Skin epidermis (tissue), 12 donors: ENCODE results near the gene ARID5A.
"Not testable (repeated sequence)": the region's sequence is repeated elsewhere in the genome, so short reads cannot be mapped to it uniquely, and the experiment has no call there.

Experiments
- H3K27ac ChIP-seq, 21 experiments: fragments of 200-600 bp; sonication (generic) in 11 of 21; one replicate each; pipeline ENCODE4 v1.5.0; 2020; ENCODE audit warnings: mild to moderate bottlenecking in 3 of 21, inconsistent platforms in 2 of 21, moderate library complexity in 2 of 21
- H3K4me3 ChIP-seq, 7 experiments: fragments of 200-600 bp; sonication (generic) in 2 of 7; one replicate each; pipeline ENCODE4 v1.5.0; 2020; ENCODE audit warnings: inconsistent platforms in 2 of 7, mild to moderate bottlenecking in 2 of 7, moderate library complexity in 1 of 7

The ARID5A gene, protein sequence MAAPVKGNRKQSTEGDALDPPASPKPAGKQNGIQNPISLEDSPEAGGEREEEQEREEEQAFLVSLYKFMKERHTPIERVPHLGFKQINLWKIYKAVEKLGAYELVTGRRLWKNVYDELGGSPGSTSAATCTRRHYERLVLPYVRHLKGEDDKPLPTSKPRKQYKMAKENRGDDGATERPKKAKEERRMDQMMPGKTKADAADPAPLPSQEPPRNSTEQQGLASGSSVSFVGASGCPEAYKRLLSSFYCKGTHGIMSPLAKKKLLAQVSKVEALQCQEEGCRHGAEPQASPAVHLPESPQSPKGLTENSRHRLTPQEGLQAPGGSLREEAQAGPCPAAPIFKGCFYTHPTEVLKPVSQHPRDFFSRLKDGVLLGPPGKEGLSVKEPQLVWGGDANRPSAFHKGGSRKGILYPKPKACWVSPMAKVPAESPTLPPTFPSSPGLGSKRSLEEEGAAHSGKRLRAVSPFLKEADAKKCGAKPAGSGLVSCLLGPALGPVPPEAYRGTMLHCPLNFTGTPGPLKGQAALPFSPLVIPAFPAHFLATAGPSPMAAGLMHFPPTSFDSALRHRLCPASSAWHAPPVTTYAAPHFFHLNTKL

DNA sequence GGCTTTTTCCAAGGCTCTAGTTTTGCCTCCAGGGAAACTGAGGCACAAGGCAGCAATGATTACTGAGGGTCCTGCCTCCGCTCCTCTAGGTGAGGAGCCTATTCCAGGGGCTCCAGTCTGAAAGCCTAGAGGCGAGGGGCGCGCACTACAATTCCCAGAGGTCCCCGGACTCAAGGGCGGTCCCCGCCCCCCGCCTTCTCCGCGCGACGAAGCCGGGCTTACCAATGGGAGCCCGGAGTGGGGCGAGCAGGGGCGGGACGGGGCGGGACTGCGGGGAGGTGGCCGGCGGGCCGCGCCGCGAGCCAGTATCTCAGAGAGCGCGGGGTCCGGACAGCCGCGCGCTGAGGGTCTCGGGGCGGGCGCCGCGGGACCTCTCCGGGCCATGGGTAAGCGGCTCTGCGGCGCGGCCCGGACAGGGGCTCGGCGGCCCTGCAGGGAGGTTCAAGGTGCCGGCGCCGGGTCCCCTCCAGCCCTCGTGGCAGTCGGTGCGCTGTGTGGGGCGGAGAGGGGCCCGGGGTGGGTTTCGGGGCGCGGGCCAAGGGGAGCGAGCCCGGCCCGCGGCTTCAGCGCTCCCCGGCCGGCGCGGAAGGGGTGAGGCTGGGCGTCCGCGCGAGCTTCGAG, at the start of gene ARID5A:
Gene ARID5A, plus strand, starts transcription at position 308 of the 621 bp plus-strand sequence. Its CDS starts 75 bp downstream, at position 383.
- Histone ChIP-seq H3K27ac (peak within 1 kb of the TSS; percentile 89 to 99 (median 96)), H3K4me3 (peak within 1 kb of the TSS; percentile 56 to 92 (median 81))

DNA sequence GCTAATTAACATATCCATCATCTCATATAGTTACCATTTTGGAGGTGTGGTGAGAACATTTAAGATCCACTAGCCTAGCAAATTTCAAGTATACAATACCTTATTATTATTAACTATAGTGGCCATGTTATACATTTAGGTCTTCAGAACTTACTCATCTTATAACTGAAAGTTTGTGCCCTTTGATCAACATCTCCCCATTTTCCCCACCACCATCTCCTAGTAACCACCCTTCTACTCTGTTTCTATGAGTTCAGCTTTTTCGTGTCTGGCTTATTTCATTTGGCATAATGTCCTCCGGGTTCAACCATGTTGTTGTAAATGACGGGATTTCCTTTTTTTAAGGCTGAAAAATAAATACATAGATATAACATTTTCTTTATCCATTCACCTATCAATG, 47.3 kb upstream of the ARID5A start:
- Histone ChIP-seq H3K27ac (peak overlapping the region in 3 of 21 experiments; percentile 17 to 59 (median 18)), H3K4me3 (no peak overlapping the region)

GRCh38 chr2:96489663-96490062, 46.9 kb upstream of the ARID5A start:
- peak overlapping the region in 3 of 21 experiments; percentile 17 to 59 (median 18) for H3K27ac ChIP-seq
- H3K4me3 ChIP-seq, result no peak overlapping the region

- Histone ChIP-seq H3K27ac (no peak overlapping the region), H3K4me3 (no peak overlapping the region)
Observed at GRCh38 chr2:96491860-96492497, 44.6 kb upstream of the ARID5A start.

GRCh38 chr2:96493072-96493471, 43.5 kb upstream of the ARID5A start:
- H3K27ac ChIP-seq, result no peak overlapping the region
- no peak overlapping the region for H3K4me3 ChIP-seq

DNA sequence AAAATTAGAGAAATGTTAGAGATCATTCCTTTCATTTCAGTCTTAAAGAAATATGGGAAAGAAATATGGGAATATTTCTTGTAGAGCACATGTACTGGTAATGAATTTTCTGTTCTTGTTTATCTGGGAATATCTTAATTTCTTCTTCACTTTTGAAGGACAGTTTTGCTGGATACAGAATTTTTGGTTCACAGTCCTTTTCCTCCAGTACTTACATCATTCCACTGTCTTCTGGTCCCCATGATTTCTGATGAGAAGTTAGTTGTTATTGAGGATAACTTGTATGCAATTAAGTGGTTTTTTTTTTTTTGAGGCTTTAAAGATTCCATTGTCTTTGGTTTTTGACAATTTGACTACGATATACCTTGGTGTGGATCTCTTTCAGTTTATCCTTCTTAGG, 42.4 kb upstream of the ARID5A start:
- H3K4me3 ChIP-seq, result no peak overlapping the region
- H3K27ac ChIP-seq, result no peak overlapping the region

DNA sequence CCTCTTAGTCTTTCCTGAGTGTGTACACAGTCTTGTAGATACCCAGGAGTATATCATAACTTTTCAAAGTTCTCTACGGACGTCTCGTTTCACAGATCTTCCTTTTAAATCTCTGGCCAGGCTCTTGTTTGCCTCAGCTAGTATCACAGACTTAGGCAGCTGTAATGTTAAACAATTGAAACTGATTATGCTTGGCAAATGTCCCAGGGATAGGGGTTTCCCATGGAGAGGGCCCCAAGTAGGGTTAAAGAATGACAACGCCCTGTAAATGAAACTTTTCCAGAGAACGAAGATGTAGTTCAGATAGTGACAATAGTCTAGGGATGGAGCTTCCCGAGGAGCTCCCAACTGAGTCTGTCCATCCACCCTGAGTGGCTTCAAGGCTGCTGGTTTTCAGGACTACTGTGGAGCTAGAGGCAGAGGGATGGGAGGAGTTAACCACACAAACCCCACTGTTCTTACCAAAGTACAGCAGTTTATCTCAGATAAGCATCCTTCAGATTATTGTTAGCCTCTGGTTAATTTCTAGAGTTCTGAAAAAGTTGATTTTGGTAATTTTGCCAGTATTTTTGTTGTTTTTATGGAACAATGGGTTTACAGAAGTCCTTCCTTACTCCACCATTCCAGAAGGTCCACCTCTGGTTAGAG, 40.4 kb upstream of the ARID5A start:
- H3K4me3 ChIP-seq, result no peak overlapping the region
- no peak overlapping the region for H3K27ac ChIP-seq

DNA sequence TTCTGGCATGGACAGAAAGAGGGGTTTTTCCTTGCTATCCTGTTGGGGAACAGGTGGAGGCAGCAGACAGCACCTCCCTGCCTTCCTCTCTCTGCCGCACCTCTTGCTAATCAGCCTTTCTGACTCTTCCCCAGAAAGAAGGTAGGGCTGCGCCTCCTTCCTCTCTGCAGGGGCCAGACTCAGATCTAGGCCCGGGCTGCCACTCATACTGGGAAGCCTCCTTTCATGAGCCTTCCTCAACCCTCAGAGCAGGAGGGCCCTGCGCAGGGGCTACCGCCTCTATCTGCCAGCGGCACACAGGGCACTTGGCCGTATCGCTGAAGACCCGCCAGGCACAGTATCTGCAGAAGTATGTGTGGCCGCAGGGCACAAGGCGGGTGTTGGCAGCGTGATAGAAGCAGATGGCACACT, 38.5 kb upstream of the ARID5A start:
- H3K4me3 ChIP-seq, result no peak overlapping the region
- no peak overlapping the region for H3K27ac ChIP-seq

GRCh38 chr2:96498611-96499010, 37.9 kb upstream of the ARID5A start:
- not testable (repeated sequence) for H3K27ac ChIP-seq, H3K4me3 ChIP-seq

DNA sequence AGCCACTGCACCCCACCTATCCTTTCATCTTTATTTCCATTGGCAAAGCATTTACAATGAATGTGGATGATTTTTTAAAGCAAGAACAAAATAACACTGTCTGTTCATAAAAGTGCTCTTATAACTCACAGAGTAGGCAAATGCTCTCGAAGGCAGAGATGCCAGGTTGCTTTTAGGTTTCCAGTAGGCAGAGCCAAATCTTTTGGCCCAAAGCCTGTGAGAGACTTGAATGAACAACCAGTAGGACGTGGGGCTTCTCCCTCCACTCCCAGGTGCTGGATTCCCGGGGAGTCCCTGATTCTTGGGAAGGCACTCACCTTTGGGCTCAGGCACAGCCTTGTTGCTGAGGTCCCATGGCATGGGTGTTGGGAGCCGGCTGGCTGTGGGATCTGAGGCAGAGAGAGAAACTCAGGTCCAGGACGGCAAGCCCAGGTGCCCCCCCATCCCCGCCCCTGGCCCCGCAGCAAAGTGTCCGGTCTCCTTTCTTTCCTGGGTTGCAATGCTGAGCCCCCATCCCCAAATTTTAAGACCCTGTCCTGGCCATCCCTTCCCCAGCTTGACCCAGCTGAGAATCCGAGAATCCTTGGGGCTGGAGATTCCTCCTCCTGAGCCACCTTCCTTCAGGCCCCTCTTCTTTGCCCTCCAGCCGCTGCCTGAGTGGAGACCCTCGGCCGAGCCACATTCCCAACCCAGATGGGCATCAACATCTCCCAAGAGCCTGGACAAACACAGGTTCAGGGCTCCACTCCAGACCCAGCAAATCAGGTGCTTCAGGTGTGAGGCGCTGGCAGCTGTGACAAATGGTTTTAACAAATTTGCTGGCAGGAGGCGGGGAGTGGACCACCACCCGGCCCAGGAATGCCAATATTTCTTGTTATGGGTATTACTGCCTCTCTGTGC, 37.2 kb upstream of the ARID5A start:
- Histone ChIP-seq H3K27ac (no peak overlapping the region), H3K4me3 (no peak overlapping the region)

DNA sequence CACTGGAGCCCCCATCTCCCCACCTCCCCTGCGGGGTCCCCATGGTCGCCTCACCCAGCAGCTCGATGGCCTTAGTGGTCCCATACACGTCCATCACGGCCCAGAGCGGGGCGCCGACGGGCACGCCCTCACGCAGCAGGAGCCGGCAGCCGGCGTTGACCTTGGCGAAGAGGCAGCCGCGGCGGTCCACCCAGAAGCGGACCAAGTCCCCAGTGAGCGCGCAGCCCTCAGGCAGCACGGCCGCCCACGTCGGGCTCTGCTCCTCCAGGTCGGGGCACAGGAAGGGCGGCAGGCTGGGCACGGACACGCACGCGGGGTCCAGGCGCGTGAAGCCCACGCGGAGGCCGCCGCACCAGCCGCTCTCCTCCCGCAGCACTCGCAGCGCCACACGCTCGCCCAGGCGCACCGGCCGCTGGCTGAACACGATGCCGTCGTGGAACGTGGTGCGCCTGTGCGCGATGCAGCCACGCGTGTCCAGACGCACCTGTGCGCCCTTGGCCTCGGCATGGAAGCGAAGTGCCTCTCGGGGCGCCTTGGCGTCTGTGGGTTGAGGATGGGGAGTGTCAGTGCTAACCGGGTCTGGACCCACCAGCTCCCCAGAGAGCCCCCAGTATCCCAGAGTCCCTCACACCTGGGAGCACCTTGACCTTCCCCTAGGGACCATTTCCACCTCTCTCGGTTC, 36.0 kb upstream of the ARID5A start:
- Histone ChIP-seq H3K4me3 (no peak overlapping the region), H3K27ac (no peak overlapping the region)

- H3K27ac ChIP-seq, result peak overlapping the region in 2 of 21 experiments; percentile 7 to 58
- no peak overlapping the region for H3K4me3 ChIP-seq
Observed at GRCh38 chr2:96501471-96501874, 35.1 kb upstream of the ARID5A start.

DNA sequence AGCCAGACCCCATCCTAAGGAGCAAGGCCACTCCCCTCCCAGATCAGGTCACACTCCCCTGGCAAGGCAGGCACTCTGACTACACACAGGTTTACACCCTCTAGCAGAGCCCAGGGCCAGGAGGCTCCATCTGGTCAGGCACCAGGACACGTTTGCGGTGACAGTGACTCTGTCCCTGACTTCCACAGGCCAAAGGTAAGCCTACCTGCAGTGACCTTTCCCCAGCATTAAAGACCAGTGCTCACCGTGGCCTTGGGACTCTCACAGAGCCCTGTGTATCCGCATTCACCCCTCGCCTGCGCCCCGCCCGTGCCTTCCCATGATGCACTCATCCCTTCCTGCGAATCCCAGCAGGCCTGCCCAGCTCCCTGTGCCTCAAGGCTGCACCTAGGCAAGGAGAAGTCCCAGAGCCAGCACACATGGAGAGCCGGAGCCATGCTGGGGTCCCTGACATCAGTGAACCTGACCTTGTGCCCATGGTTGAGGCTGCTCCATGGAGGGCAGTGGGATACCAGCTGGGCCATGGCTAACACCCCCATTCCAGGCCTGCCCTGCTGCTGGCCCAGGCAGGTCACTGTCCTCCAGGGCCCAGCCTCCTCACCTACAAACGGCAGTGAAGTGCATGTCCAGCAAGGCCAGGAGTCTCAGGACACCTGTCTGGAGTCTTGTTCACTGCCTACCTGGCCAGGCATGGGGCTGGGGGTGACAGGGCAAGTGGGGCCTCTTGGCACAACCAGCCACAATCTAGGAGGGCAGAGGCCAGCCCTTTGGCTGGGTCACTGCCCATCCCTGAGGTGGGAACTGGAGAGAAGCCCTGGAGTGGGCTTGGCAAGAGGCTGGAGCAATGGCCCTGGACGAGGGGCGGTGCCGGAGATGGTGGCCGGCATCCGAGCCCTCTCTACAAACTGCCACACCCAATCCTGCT, 34.4 kb upstream of the ARID5A start:
- H3K4me3 ChIP-seq, result no peak overlapping the region
- peak overlapping the region in 4 of 21 experiments; percentile 7 to 58 (median 28) for H3K27ac ChIP-seq

GRCh38 chr2:96502891-96503636, 33.5 kb upstream of the ARID5A start:
- Histone ChIP-seq H3K27ac (no peak overlapping the region), H3K4me3 (no peak overlapping the region)

- Histone ChIP-seq H3K4me3 (no peak overlapping the region), H3K27ac (no peak overlapping the region)
Observed at GRCh38 chr2:96503637-96504243, 32.8 kb upstream of the ARID5A start.

- Histone ChIP-seq H3K4me3 (no peak within 1 kb of the TSS), H3K27ac (peak within 1 kb of the TSS in 1 of 21 experiments; percentile 19)
Observed at GRCh38 chr2:96505231-96505889, 31.2 kb upstream of the ARID5A start, which contains the start of gene NEURL3. TSS of gene NEURL3 (minus strand) at chr2:96505357. CDS start at chr2:96505286, 71 bp downstream.
